HEK293 (cell line): ENCODE measurements around the gene VGLL3.

ENCODE experiments used
- CTCF ChIA-PET: fragments of 350-600 bp; formaldehyde crosslinking; extraction: SDS; loops from one replicate; lab custom pipeline; 2021; ENCODE audit warnings: antibody characterized with exemption; lab: Yijun Ruan, JAX
- POLR2A ChIA-PET: fragments of 300-600 bp; formaldehyde crosslinking; extraction: SDS; loops from one replicate; lab custom pipeline; 2020; ENCODE audit warnings: antibody characterized with exemption, inconsistent platforms; lab: Yijun Ruan, JAX
- H3K27ac ChIP-seq: fragments of 200-500 bp; sonication (Bioruptor generic); 2 replicates; pipeline ENCODE4 v1.5.1; 2014; ENCODE audit warnings: low read depth, low read length, control low read depth, inconsistent platforms; ENCODE audit errors: extremely low read depth
- H3K36me3 ChIP-seq, 2 experiments: fragments of 200-500 bp in 1 of 2; sonication (Bioruptor generic) in 1 of 2; 1 replicate in 1 of 2; 2 replicates in 1 of 2; pipeline ENCODE4 v1.5.1; 2014 to 2017; ENCODE audit warnings: inconsistent platforms in 2 of 2, low read length in 2 of 2; ENCODE audit not compliant: control insufficient read depth in 2 of 2, insufficient read depth in 1 of 2
- H3K4me1 ChIP-seq: fragments of 200-500 bp; sonication (Bioruptor generic); 2 replicates; pipeline ENCODE4 v1.5.1; 2014; ENCODE audit warnings: mild to moderate bottlenecking, low read length, inconsistent platforms; ENCODE audit not compliant: control insufficient read depth, insufficient read depth
- H3K4me3 ChIP-seq: 2 replicates; pipeline ENCODE4 v1.5.1; 2011; ENCODE audit warnings: low read depth, mild to moderate bottlenecking, control low read depth, low read length, moderate library complexity
- H3K9me3 ChIP-seq: fragments of 200-500 bp; sonication (Bioruptor generic); 2 replicates; pipeline ENCODE4 v1.5.1; 2014; ENCODE audit warnings: low read depth, low read length, inconsistent platforms; ENCODE audit not compliant: control insufficient read depth, insufficient read depth
- ZNF248 ChIP-seq: fragments of 450-650 bp; formaldehyde crosslinking; IDR thresholded peaks from 2 replicates; pipeline ENCODE4 v1.5.1; 2017; ENCODE audit warnings: missing biosample characterization, missing genetic modification characterization
- ZNF350 ChIP-seq: fragments of 450-650 bp; formaldehyde crosslinking; IDR thresholded peaks from 2 replicates; pipeline ENCODE4 v1.5.0; 2017; ENCODE audit warnings: missing biosample characterization, mild to moderate bottlenecking, missing genetic modification characterization
- ZNF37A ChIP-seq: fragments of 450-650 bp; IDR thresholded peaks from 2 replicates; pipeline ENCODE4 v1.5.1; 2018; ENCODE audit warnings: missing biosample characterization, missing genetic modification characterization
- ZNF558 ChIP-seq: fragments of 450-650 bp; formaldehyde crosslinking; IDR thresholded peaks from 2 replicates; pipeline ENCODE4 v1.5.1; 2016; ENCODE audit warnings: missing biosample characterization, missing genetic modification characterization
- ZNF660 ChIP-seq: fragments of 450-650 bp; IDR thresholded peaks from 2 replicates; pipeline ENCODE4 v1.5.1; 2018; ENCODE audit warnings: missing biosample characterization, mild to moderate bottlenecking, missing genetic modification characterization
- ZSCAN30 ChIP-seq: fragments of 450-650 bp; IDR thresholded peaks from 2 replicates; pipeline ENCODE4 v1.5.1; 2018; ENCODE audit warnings: missing biosample characterization, mild to moderate bottlenecking, missing genetic modification characterization, moderate library complexity
- TF ChIP-seq, protein P1 (sequence below): fragments of 450-650 bp; formaldehyde crosslinking; IDR thresholded peaks from 2 replicates; pipeline ENCODE4 v1.5.1; 2016; ENCODE audit warnings: missing biosample characterization, missing genetic modification characterization
- TF ChIP-seq, protein P2 (sequence below): fragments of 450-650 bp; formaldehyde crosslinking; IDR thresholded peaks from 2 replicates; pipeline ENCODE4 v1.5.1; 2016; ENCODE audit warnings: missing biosample characterization, missing genetic modification characterization
- TF ChIP-seq, protein P3 (sequence below): fragments of 450-650 bp; formaldehyde crosslinking; IDR thresholded peaks from 2 replicates; pipeline ENCODE4 v1.5.1; 2016; ENCODE audit warnings: missing biosample characterization, missing genetic modification characterization, borderline replicate concordance
- TF ChIP-seq, protein P4 (sequence below): fragments of 450-650 bp; formaldehyde crosslinking; IDR thresholded peaks from 2 replicates; pipeline ENCODE4 v1.5.1; 2017; ENCODE audit warnings: missing biosample characterization, missing genetic modification characterization
- TF ChIP-seq, protein P5 (sequence below): fragments of 450-650 bp; formaldehyde crosslinking; optimal IDR thresholded peaks from 2 replicates; pipeline ENCODE3; 2016; ENCODE audit warnings: missing biosample characterization, mild to moderate bottlenecking, missing genetic modification characterization

The VGLL3 gene

DNA sequence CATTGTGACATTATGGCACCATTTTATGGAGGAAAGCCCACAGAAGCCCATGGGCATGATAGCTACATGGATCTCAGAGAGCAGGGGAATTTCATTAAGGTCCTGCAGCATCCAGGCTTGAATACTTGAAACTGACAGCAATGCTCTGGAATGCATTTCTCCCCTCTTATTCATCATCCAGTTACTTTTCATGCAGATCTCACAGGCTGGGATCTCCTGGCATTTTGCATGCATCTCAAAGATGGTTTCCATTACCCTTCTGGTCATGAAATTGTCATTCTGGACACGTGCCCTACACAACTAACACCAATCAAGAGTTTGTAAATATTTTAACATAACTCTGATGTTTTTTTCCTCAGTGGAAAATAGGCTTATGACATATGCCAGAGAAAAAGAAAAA is 32.4 kb downstream of the VGLL3 start (continued):
- TF ChIP-seq, protein P1, sequence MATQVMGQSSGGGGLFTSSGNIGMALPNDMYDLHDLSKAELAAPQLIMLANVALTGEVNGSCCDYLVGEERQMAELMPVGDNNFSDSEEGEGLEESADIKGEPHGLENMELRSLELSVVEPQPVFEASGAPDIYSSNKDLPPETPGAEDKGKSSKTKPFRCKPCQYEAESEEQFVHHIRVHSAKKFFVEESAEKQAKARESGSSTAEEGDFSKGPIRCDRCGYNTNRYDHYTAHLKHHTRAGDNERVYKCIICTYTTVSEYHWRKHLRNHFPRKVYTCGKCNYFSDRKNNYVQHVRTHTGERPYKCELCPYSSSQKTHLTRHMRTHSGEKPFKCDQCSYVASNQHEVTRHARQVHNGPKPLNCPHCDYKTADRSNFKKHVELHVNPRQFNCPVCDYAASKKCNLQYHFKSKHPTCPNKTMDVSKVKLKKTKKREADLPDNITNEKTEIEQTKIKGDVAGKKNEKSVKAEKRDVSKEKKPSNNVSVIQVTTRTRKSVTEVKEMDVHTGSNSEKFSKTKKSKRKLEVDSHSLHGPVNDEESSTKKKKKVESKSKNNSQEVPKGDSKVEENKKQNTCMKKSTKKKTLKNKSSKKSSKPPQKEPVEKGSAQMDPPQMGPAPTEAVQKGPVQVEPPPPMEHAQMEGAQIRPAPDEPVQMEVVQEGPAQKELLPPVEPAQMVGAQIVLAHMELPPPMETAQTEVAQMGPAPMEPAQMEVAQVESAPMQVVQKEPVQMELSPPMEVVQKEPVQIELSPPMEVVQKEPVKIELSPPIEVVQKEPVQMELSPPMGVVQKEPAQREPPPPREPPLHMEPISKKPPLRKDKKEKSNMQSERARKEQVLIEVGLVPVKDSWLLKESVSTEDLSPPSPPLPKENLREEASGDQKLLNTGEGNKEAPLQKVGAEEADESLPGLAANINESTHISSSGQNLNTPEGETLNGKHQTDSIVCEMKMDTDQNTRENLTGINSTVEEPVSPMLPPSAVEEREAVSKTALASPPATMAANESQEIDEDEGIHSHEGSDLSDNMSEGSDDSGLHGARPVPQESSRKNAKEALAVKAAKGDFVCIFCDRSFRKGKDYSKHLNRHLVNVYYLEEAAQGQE: no peak
- TF ChIP-seq ZNF350: no peak
- no peak for TF ChIP-seq ZNF37A
- TF ChIP-seq, protein P2, sequence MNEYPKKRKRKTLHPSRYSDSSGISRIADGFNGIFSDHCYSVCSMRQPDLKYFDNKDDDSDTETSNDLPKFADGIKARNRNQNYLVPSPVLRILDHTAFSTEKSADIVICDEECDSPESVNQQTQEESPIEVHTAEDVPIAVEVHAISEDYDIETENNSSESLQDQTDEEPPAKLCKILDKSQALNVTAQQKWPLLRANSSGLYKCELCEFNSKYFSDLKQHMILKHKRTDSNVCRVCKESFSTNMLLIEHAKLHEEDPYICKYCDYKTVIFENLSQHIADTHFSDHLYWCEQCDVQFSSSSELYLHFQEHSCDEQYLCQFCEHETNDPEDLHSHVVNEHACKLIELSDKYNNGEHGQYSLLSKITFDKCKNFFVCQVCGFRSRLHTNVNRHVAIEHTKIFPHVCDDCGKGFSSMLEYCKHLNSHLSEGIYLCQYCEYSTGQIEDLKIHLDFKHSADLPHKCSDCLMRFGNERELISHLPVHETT (tag by site-specific recombination): no peak
- no peak for TF ChIP-seq ZNF660 (tag by site-specific recombination)
- TF ChIP-seq ZSCAN30 (tag by site-specific recombination): no peak
- no peak for TF ChIP-seq ZNF558 (tag by site-specific recombination)

DNA sequence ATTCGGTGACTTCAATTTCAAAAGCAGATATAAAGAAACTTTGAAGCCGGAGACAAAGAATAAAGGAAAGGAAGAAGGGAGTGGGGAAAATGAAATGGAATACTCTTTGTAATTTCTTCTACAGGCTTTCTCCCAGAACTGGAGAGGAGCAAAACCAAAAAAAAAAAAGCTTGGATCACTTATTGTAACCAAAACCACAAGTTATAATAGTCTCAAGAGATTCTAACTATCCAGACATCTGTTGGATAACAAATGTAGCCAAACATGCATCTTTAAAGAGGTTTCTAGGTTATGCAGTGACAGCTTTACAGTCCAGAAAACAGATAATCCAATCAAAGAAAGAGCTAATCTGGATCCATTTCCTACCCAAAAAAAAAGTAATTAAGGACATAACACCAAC is 36.2 kb downstream of the VGLL3 start:
- no peaks in the 10 kb centered on the region for H3K9me3 ChIP-seq
- no peaks in the 10 kb centered on the region for H3K4me1 ChIP-seq
- no peaks in the 10 kb centered on the region for H3K36me3 ChIP-seq
- POLR2A ChIA-PET: no interaction called here
- no peak overlapping the region for H3K4me3 ChIP-seq
- no peak for TF ChIP-seq ZNF248 (tag by site-specific recombination)
- TF ChIP-seq, protein P3, sequence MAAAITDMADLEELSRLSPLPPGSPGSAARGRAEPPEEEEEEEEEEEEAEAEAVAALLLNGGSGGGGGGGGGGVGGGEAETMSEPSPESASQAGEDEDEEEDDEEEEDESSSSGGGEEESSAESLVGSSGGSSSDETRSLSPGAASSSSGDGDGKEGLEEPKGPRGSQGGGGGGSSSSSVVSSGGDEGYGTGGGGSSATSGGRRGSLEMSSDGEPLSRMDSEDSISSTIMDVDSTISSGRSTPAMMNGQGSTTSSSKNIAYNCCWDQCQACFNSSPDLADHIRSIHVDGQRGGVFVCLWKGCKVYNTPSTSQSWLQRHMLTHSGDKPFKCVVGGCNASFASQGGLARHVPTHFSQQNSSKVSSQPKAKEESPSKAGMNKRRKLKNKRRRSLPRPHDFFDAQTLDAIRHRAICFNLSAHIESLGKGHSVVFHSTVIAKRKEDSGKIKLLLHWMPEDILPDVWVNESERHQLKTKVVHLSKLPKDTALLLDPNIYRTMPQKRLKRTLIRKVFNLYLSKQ (tag by site-specific recombination): no peak
- H3K27ac ChIP-seq: no peak overlapping the region
- CTCF ChIA-PET: no interaction called here

DNA sequence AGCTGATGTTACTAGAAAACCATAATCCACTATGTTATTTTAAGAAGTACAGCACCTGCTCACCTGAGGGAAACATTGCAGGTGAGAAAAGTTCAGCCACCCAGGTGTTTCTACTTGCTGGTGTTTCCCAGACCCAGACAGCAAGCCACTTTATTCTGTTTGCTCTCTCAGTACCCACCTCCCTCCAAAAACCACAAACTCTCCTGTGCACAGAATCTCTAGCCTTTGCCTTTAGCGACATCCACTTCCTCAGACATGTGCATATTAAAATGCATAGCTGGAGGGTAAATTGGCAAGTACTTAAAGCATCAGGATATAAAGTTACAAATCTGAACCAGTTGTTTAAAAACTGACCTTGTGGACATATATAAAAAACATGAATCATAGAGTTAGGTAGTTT is 36.7 kb downstream of the VGLL3 start:
- no peaks in the 10 kb centered on the region for H3K36me3 ChIP-seq
- POLR2A ChIA-PET: no interaction called here
- no peaks in the 10 kb centered on the region for H3K9me3 ChIP-seq
- H3K4me3 ChIP-seq: no peak overlapping the region
- CTCF ChIA-PET: no interaction called here
- no peak overlapping the region for H3K27ac ChIP-seq
- TF ChIP-seq, protein P4, sequence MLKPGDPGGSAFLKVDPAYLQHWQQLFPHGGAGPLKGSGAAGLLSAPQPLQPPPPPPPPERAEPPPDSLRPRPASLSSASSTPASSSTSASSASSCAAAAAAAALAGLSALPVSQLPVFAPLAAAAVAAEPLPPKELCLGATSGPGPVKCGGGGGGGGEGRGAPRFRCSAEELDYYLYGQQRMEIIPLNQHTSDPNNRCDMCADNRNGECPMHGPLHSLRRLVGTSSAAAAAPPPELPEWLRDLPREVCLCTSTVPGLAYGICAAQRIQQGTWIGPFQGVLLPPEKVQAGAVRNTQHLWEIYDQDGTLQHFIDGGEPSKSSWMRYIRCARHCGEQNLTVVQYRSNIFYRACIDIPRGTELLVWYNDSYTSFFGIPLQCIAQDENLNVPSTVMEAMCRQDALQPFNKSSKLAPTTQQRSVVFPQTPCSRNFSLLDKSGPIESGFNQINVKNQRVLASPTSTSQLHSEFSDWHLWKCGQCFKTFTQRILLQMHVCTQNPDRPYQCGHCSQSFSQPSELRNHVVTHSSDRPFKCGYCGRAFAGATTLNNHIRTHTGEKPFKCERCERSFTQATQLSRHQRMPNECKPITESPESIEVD (tag by site-specific recombination): 0 out of 2 replicates have a peak, but pooled peaks have one; percentile 12
- TF ChIP-seq, protein P5, sequence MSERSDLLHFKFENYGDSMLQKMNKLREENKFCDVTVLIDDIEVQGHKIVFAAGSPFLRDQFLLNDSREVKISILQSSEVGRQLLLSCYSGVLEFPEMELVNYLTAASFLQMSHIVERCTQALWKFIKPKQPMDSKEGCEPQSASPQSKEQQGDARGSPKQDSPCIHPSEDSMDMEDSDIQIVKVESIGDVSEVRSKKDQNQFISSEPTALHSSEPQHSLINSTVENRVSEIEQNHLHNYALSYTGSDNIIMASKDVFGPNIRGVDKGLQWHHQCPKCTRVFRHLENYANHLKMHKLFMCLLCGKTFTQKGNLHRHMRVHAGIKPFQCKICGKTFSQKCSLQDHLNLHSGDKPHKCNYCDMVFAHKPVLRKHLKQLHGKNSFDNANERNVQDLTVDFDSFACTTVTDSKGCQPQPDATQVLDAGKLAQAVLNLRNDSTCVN (tag by site-specific recombination): no peak
- TF ChIP-seq, all 188 proteins: peak for 1
- no peaks in the 10 kb centered on the region for H3K4me1 ChIP-seq
